K562 (cell line): ENCODE data around the gene PCDHGA4. TPM values are rescaled to one million over a fixed set of nuclear protein-coding genes. Genes with fewer than 3 reads are reported as not detected.

Experiments used
- ATAC-seq: fragments of 200-7000 bp; cut with Tn5 transposase; 3 replicates; pipeline ENCODE4 v1.9.1; 2020; ENCODE audit warnings: moderate library complexity
- BruUV-seq: library from RNA; stranded (reverse); fragments of 400-500 nt; replicated peaks from 2 replicates; lab custom pipeline; 2021; lab: Mats Ljungman, UMichigan
- CTCF ChIA-PET: fragments of 300-600 bp; formaldehyde crosslinking; extraction: SDS; loops from one replicate; lab custom pipeline; 2021; ENCODE audit warnings: low intra/inter-chr PET ratio; lab: Yijun Ruan, JAX
- POLR2A ChIA-PET: fragments of 300-600, 350-650 bp; sonication (Branson Sonifier 250); formaldehyde crosslinking; extraction: SDS; loops from one replicate; lab custom pipeline; 2021; ENCODE audit warnings: antibody characterized with exemption, inconsistent platforms; lab: Yijun Ruan, JAX
- DNase-seq, 4 experiments: peaks; one replicate each; pipeline versions ENCODE4 v3.0.0 to v3.0.0-alpha.2; 2011 to 2018; ENCODE audit warnings: low spot score in 3 of 4, mixed read lengths in 3 of 4; ENCODE audit errors: extremely low read depth in 1 of 4
- FAIRE-seq: peaks from 2 replicates; lab custom pipeline; 2011; peaks lifted over from hg19 to GRCh38; lab: Jason Lieb, UNC
- H2AFZ ChIP-seq: 2 replicates; pipeline ENCODE4 v1.6.0; 2011; ENCODE audit warnings: low read depth, low read length, control low read depth, inconsistent platforms
- H3K27ac ChIP-seq: fragments of 200-600 bp; 3 replicates; pipeline ENCODE4 v1.8.0; 2011; ENCODE audit warnings: low read depth, mild to moderate bottlenecking, control low read depth, inconsistent platforms, low read length, moderate library complexity, mixed read lengths; ENCODE audit errors: extremely low read depth
- H3K27me3 ChIP-seq, 2 experiments: fragments of 300-600 bp in 1 of 2; 2 replicates in 1 of 2; 3 replicates in 1 of 2; pipeline versions ENCODE4 v1.6.0 to v1.8.0; 2011; ENCODE audit warnings: inconsistent platforms in 2 of 2, low read length in 2 of 2, mild to moderate bottlenecking in 1 of 2, mixed read lengths in 1 of 2, moderate library complexity in 1 of 2; ENCODE audit not compliant: control insufficient read depth in 2 of 2, insufficient read depth in 2 of 2
- H3K36me3 ChIP-seq: fragments of 300-600 bp; 3 replicates; pipeline ENCODE4 v1.8.0; 2011; ENCODE audit warnings: mild to moderate bottlenecking, low read length, inconsistent platforms; ENCODE audit not compliant: control insufficient read depth, insufficient read depth
- H3K4me1 ChIP-seq, 2 experiments: fragments of 200-600 bp in 1 of 2; replicated peaks in 1 of 2; 2 replicates in 1 of 2; 3 replicates in 1 of 2; pipeline versions ENCODE4 v1.5.1 to v1.8.0; 2011; ENCODE audit warnings: inconsistent platforms in 2 of 2, low read length in 2 of 2, mild to moderate bottlenecking in 1 of 2, mixed read lengths in 1 of 2, moderate library complexity in 1 of 2; ENCODE audit not compliant: control insufficient read depth in 2 of 2, insufficient read depth in 2 of 2
- H3K4me2 ChIP-seq: 2 replicates; pipeline ENCODE4 v1.6.1; 2011; ENCODE audit warnings: low read length, control low read depth, inconsistent platforms, mixed read lengths; ENCODE audit not compliant: insufficient read depth
- H3K4me3 ChIP-seq: fragments of 200-600 bp; sonication (generic), shearing (Covaris generic); 2 replicates; pipeline ENCODE4 v1.5.1; 2016; ENCODE audit warnings: control low read depth, inconsistent platforms
- H3K79me2 ChIP-seq: fragments of 200-600 bp; 3 replicates; pipeline ENCODE4 v1.8.0; 2011; ENCODE audit warnings: low read length, inconsistent platforms; ENCODE audit not compliant: control insufficient read depth, insufficient read depth
- H3K9ac ChIP-seq, 2 experiments: 2 replicates each; pipeline versions ENCODE4 v1.6.0 to v1.6.1; 2011; ENCODE audit warnings: low read depth in 2 of 2, low read length in 2 of 2, control low read depth in 1 of 2, inconsistent platforms in 1 of 2, mild to moderate bottlenecking in 1 of 2, mixed read lengths in 1 of 2; ENCODE audit not compliant: insufficient read depth in 1 of 2
- H3K9me1 ChIP-seq: one replicate; pipeline ENCODE4 v1.6.0; 2011; ENCODE audit warnings: inconsistent platforms, mild to moderate bottlenecking, low read length, moderate library complexity; ENCODE audit not compliant: control insufficient read depth, insufficient read depth
- H3K9me3 ChIP-seq: replicated peaks from 2 replicates; pipeline ENCODE4 v1.5.1; 2011; ENCODE audit warnings: low read depth, low read length, inconsistent platforms; ENCODE audit not compliant: control insufficient read depth, insufficient read depth
- H4K20me1 ChIP-seq: replicated peaks from 2 replicates; pipeline ENCODE4 v1.6.1; 2011; ENCODE audit warnings: low read length, inconsistent platforms, mixed read lengths; ENCODE audit not compliant: control insufficient read depth, insufficient read depth
- CBX2 ChIP-seq: fragments of 200-600 bp; sonication (generic); IDR thresholded peaks from one replicate; pipeline ENCODE4 v1.6.1; 2012; ENCODE audit warnings: mild to moderate bottlenecking, low read length, inconsistent platforms; ENCODE audit not compliant: insufficient read depth, poor library complexity, severe bottlenecking
- CHD2 ChIP-seq: IDR thresholded peaks from 2 replicates; pipeline ENCODE4 v1.6.1; 2011; ENCODE audit warnings: low read depth, low read length
- FOSL1 ChIP-seq: fragments of 200-800 bp; sonication (Bioruptor generic); conservative IDR thresholded peaks from 2 replicates; pipeline ENCODE4 v1.6.1; 2016; ENCODE audit warnings: missing genetic modification characterization, missing compliant biosample characterization
- GTF2F1 ChIP-seq: IDR thresholded peaks from 2 replicates; pipeline ENCODE4 v1.6.1; 2011; ENCODE audit warnings: low read depth, low read length, improper control_type of control experiment
- L3MBTL2 ChIP-seq: fragments of 450-650 bp; IDR thresholded peaks from 2 replicates; pipeline ENCODE4 v1.6.1; 2016; ENCODE audit warnings: mild to moderate bottlenecking, moderate library complexity
- MCM3 ChIP-seq: fragments of 450-650 bp; IDR thresholded peaks from 2 replicates; pipeline ENCODE4 v1.6.1; 2016
- MEF2A ChIP-seq: IDR thresholded peaks from 2 replicates; pipeline ENCODE4 v1.6.1; 2011; ENCODE audit warnings: low read depth, mild to moderate bottlenecking, low read length, moderate library complexity; ENCODE audit not compliant: control insufficient read depth
- NFE2 ChIP-seq: IDR thresholded peaks from 2 replicates; pipeline ENCODE4 v1.6.1; 2014; ENCODE audit warnings: antibody characterized with exemption, low read depth
- PCBP2 ChIP-seq: fragments of 200-400 bp; formaldehyde crosslinking; IDR thresholded peaks from 2 replicates; pipeline ENCODE4 v1.6.1; 2018; ENCODE audit warnings: low read length, low read depth, mild to moderate bottlenecking, moderate library complexity; ENCODE audit not compliant: poor library complexity, severe bottlenecking
- PKNOX1 ChIP-seq: fragments of 450-650 bp; IDR thresholded peaks from 2 replicates; pipeline ENCODE4 v1.6.1; 2016
- USF2 ChIP-seq: sonication (generic); formaldehyde crosslinking; IDR thresholded peaks from 2 replicates; pipeline ENCODE4 v1.5.0; 2020; ENCODE audit warnings: missing genetic modification reagents
- ZNF263 ChIP-seq: sonication (generic); formaldehyde crosslinking; IDR thresholded peaks from 2 replicates; pipeline ENCODE4 v1.8.0; 2022; ENCODE audit warnings: mild to moderate bottlenecking, missing genetic modification reagents, borderline replicate concordance
- WGBS: fragments of 100-300 bp; shearing (Covaris generic); methylation state at CpG from one replicate; pipeline ENCODE4 v1.1.6; 2016; ENCODE audit warnings: low coverage, mixed read lengths; ENCODE audit not compliant: insufficient coverage; ENCODE audit errors: missing lambda C conversion rate; 5-methylcytosine and 5-hydroxymethylcytosine counted together
- in situ Hi-C: fragments of 300-500 bp; cut with MboI; formaldehyde crosslinking; loops from 4 replicates; pipeline ENCODE4 v1.15.0; 2018; ENCODE audit warnings: inconsistent platforms, mixed read lengths
- intact Hi-C: fragments of 100-400 bp; cut with micrococcal nuclease; formaldehyde crosslinking; loops from 2 replicates; pipeline ENCODE4 v1.14.2; 2022
- polyA plus RNA-seq, 8 experiments: library from polyadenylated mRNA; depleted of rRNA in 4 of 8; stranded (reverse) in 5 of 8; unstranded in 3 of 8; fragments of >200 nt; fragmentation: Nextera tagmentation in 2 of 8; fragmentation: Illumina TruSeq in 1 of 8; extraction: Ambion mirVana in 2 of 8; extraction: Trizol in 1 of 8; gene quantifications; 2 replicates each; pipeline versions ENCODE4 v1.2.1 to v1.2.3, GENCODE V29; 2011 to 2014; ENCODE audit warnings: inconsistent platforms in 1 of 8, missing spikeins in 1 of 8
- total RNA-seq, 7 experiments: library from RNA; depleted of rRNA in 6 of 7; stranded (reverse); fragments of >200 nt in 6 of 7; fragmentation: Illumina TruSeq in 2 of 7; extraction: Trizol in 2 of 7; gene quantifications; 2 replicates each; pipeline versions ENCODE4 v1.2.1 to v1.2.3, GENCODE V29; 2011 to 2021; ENCODE audit warnings: low replicate concordance in 1 of 7

The PCDHGA4 gene
- total and polyA plus RNA-seq, 9 of the 15 experiments (the other 6 are each of a cell fraction or from before 2014, with no cell fraction given), result 0.12 to 0.40 (median 0.36) TPM; not detected in 2

GRCh38 chr5:141356133-141356532 lies 1.3 kb downstream of the PCDHGA4 start:
- Histone ChIP-seq H3K4me3 (no peak overlapping the region), H3K79me2 (no peaks in the 10 kb centered on the region), H4K20me1 (no peaks in the 10 kb centered on the region), H3K4me1 (peaks cover 3 to 12% of the 10 kb centered on the region in 2 experiments; a peak in 3 of 5 replicates), H3K27me3 (peaks cover 0 to 19% of the 10 kb centered on the region in 2 experiments; a peak in 2 of 5 replicates), H3K27ac (no peak overlapping the region), H3K9me1 (no peaks in the 10 kb centered on the region), H3K4me2 (no peak overlapping the region), H3K36me3 (no peaks in the 10 kb centered on the region), H2AFZ (no peak overlapping the region), H3K9me3 (no peaks in the 10 kb centered on the region; the same call in 1 of the 2 replicates), H3K9ac (no peak overlapping the region)
- POLR2A ChIA-PET, result interaction anchor here (1.5 kb wide), 1 partner anchor 8 kb away, joined by 3 read pairs; the partner anchor contains the start of gene PCDHGA5
- peak; percentile 19 for FAIRE-seq
- no peak for DNase-seq
- intact Hi-C loops, result no loop called here
- in situ Hi-C loops, result no loop called here
- peak; percentile 28; the same call in 2 of the 3 replicates for ATAC-seq
- CTCF ChIA-PET, result no interaction called here
- BruUV-seq, result no TSS peak
- WGBS, result 4% methylated on average over 5 of the region's 5 CpGs
- TF ChIP-seq L3MBTL2, result peak; percentile 58
- peak; percentile 28; the same call in 1 of the 2 replicates for TF ChIP-seq NFE2
- no peak for TF ChIP-seq ZNF263 (CRISPR knock-in tag)
- peak; percentile 16; the same call in 1 of the 2 replicates for TF ChIP-seq USF2 (CRISPR knock-in tag)
- TF ChIP-seq MCM3, result no peak
- 0 out of 2 replicates have a peak, but pooled peaks have one; percentile 13 for TF ChIP-seq PKNOX1
- no peak for TF ChIP-seq CBX2
- TF ChIP-seq PCBP2, result no peak
- no peak for TF ChIP-seq GTF2F1
- no peak for TF ChIP-seq CHD2
- 0 out of 2 replicates have a peak, but pooled peaks have one; percentile 26 for TF ChIP-seq FOSL1 (tag)
- TF ChIP-seq MEF2A, result no peak
